Smooth muscle cell of the brain vasculature (primary cell): ENCODE results near the gene ZCCHC14.
"Not testable (repeated sequence)": the region's sequence is repeated elsewhere in the genome, so short reads cannot be mapped to it uniquely, and the experiment has no call there.

Experiments used
- DNase-seq: peaks from one replicate; pipeline ENCODE4 v3.0.0-alpha.2; 2012; ENCODE audit warnings: low read depth, low spot score

ZCCHC14 gene

DNA sequence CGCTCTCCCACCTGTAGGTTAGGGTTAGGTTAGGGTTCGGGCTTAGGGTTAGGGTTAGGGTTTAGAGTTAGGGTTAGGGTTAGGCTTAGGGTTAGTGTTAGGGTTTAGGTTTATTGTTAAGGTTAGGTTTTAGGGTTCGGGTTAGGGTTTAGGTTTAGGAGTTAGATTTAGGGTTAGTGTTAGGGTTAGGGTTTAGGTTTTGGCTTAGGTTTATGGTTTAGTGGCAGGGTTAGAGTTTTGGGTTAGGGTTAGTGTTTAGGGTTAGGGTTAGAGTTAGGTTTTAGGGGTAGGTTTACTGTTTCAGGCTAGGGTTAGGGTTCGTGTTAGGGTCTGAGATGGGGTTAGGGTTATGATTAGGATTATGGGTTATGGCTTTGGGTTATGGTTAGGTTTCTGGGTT, 31.6 kb upstream of the ZCCHC14 start:
- no peak for DNase-seq

DNA sequence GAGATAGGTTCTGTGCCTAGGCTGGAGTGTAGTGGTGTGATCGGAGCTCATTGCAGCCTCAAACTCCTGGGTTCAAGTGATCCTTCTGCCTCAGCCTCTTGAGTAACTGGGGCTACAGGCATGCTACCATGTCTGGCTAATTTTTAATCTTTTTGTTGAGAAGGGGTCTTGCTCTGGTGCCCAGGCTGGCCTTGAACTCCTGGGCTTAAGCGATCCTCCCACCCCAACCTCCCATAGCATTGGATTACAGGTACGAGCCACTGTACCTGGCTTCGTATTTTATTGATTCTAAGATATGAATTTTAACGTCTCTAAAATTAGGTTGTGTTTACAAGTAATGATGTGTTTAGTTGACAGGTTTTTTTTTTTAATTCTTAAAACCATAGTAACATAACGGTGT, 30.8 kb upstream of the ZCCHC14 start:
- DNase-seq, result not testable (repeated sequence)

DNA sequence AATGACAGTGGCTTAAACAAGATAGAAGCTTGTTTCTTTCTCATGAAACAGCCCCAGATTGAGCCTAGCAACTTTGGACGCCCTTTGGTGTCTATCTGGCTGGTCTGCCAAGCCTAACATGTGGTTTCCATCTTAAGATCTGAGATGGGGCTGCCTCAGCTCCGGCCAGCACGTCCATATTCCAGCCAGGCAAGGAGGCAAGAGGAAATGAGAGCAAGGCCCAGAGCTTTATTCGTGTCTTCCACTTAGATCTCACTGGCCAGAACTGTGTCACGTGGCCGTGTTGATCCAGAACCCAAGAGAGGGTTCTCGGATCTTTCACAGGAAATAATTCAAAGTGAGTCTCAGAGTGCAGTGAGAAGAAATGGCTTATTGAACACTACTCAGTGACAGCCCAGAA, 28.9 kb upstream of the ZCCHC14 start:
- not testable (repeated sequence) for DNase-seq

DNA sequence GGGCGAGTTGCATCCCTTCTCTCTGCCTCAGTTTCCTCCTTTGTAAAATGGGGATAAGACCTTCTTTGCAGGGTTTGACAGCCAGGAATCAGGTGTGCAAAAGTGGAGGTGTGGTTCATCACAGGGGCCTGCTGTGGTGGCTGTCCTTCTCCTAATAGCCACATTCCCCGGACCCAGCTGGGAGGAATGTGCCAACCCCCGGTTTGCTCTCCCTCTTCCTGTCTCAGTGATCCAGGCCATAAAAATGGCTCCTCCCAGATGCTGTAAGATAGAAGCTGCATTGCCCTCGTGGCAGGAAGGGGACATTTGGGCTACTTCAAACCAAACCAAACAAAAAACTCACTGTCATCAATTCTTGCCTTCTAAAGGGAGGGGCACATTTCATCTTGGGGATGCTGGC, 26.3 kb upstream of the ZCCHC14 start:
- not testable (repeated sequence) for DNase-seq

DNA sequence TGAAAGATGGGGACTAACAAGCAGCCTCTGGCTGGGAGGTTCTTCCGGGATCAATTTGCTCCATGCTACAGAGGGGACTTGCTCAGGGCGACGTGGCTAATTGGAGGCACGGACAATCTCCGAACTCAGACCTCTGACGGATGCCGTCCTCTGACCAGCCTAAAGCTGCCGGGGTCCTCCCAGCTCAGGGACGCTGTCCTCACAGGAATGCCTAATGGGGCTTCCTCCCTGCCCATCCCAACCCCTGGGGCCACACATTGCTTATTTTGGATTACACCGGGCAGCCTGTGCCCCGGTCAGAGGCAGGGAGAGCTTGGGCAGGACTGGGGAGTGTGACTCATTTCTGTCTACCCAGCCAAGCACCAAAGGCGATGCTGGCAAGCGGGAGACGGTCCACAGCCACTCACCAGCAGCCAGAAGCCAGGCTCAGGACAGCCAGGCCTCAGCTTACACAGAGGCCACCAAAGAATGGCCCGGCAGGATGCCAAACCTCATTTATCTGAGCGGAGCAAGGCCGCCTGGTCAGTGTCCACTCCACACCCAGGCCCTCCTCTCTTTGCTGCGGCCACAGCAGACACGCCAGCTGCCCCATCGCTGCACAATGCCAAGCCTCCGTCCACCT, 25.7 kb upstream of the ZCCHC14 start:
- DNase-seq, result not testable (repeated sequence)

DNA sequence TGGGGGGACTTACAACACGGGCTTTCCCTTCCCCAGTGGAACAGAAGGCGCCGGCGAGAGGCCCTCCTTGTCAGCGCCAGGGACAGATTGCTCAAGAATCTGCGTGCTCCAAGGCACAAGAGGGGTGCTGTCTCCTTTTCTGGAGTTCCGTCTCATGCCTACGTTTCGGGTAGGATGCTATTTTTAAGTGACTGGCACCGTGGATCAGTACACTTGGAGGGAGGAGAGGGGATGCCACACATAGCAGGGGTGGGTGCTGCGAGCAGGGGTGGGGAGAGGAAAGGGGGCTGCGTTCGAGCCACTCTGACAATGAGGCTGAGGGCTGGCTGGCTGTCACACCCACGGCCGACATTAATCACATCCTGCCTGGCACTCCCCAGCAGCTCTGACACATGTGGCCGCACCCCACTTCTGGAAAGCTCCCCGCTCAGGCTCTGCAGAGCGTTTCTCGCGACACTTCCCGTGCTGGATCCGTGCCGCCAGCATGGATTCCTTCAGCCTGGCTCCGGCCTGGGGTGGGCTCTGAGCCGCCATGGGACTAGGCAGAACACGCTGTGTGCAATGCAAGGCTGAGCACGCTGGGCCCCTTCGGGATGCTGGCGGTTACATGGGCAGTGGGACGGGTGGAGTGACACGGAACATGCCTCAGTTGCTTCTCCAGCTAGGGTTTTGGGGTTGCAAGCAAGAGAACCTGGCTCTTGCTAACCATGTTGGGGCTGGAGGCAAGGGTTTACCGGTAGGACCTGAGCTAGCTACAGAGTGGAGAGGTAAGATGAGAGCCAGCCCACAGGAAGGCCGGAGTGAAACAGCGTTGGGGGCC, 25.0 kb upstream of the ZCCHC14 start:
- not testable (repeated sequence) for DNase-seq

DNA sequence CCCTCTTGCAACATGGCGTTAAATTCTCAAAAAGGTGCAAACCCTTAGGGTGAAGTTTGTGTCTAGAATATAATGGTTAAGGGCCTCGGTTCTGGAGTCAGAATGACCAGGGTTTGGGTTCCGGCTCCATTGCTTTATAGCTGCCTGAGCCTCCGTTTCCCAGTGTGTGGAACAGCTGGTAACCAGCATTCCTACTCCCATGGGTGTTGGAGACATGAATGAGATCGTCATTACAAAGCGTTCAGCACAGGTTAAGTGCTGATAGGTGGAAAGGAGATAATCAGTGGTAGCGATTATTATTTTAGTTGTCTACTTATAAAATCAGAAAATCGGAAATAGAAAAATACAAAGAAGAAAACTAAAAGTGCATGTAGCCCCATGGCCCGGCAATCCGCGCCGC, 23.5 kb upstream of the ZCCHC14 start:
- DNase-seq, result no peak

DNA sequence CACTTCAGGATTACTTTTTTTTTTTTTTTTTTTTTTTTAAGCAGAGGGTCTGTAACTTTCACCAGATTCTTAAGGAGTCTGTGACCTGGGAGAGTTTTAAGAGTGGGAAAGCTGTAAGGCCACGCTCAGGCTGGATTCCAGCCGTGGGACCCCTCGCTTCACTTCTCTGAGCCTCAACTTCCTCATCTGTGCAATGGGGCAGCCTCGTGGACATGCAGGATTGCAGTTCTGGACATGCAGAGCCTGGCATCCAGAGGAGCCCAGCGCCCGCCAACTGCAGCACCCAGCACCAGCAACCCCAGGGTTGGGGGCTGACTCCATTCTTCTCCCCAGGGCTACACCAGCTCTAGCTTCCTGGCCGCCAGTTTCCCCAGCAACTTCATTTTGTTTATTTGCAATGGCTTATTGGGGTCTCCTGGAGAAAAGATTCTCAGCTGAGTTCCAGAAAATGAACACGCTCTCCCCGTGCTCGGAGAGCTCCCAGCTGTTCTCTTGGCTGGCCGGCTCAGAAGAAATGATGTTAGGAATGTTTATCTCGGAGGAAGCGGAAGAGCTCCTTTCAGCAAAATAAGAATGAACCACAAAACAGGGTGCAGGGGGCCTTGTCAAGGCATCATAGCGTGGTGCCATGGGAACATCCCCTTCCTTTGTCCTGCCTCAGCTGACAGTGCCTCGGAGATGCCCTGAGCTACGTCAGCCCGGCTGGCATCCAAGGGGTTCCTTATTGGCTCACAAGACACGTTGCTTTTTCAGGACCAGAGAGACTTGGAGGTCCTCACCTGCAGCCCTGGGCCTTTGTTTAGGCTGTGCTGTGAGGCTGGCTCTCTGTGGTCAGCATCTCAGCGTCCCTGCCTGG, 22.9 kb upstream of the ZCCHC14 start:
- DNase-seq, result no peak

DNA sequence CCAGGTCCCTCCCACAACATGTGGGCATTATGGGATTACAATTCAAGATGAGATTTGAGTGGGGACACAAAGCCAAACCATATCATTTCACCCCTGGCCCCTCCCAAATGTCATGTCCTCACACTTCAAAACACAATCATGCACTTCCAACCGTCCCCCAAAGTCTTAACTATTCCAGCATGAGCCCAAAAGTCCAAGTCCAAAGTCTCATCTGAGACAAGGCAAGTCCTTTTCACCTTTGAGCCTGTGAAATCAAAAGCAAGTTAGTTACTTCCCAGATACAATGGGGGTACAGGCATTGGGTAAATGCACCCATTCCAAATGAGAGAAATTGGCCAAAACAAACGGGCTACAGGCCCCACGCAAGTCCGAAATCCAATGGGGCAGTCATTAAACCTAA, 17.0 kb upstream of the ZCCHC14 start:
- not testable (repeated sequence) for DNase-seq

DNA sequence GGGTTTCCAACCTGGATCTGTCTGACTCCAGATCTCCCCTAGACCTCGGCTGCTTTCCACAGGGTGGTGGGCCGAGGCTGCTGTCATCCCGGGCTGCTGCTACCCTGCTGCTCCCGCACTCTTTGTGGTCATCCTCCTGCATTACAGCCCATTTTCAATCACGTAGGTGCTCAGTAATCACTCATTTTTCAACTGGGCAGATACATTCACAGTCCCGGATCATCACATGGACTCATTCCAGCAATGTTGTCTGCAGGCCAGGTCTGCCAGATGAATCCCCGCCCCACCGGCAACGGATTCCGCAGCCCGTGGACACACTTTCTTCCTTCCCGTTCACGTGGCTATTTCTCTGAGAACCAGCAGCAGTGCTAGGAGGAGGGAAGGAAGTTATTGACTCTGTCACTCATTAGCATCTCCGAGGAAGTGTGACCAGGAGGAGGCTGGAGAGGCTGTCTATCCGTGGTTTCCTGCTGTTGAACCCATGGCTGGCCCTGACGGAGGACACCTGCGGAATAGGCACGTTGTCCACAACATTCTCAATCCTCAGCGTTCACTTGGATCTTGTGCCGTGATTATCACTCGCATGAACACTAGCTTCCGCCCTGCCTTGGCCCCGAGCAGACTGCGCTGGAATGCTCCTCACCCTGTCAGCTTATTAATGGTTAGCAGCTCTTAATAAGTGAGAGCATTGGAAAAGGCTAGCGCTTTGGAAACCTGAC, 14.7 kb upstream of the ZCCHC14 start:
- no peak for DNase-seq

DNA sequence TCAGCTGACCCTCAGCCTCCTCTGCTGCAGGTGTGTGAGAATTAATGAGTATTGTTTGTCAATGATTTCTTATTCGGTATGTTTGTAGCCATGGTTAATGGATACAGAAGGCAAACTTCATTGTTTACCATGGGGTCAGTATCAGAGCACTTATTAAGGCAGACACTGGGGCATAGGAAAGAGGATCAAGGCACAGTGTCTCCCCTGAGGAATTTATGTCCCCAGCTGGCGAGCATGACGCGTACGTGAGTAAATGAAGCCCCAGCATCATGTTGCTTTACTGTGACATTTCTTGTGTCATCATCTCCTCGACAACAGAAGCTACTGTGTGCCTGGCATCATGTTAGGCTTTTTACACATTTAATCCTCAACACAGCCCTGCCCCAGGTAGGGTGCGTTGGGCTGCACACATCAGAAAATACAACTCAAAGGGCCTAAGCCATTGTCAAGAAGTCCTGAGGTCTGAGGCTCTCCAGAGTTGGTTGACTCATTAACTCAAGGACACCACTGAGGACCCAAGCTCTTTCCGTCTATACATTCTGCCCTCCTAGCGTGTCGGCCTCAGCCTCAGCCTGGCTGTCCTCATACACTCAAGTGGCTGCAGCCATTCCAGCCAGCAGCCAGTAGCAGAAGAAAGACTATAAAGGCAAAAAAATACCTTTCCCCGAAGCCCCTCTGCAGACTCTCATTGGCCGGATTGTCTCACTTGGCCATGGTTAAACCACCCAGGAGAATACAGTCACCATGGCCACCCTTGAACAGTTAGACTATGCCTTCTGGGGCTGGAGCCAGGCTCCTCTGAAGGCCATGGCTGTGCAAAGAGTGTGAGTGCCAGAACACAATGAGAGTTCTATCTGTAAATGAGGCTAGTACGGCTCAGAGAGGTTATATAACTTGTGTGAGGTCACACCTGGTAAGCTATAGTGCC, 13.9 kb upstream of the ZCCHC14 start:
- DNase-seq, result no peak

DNA sequence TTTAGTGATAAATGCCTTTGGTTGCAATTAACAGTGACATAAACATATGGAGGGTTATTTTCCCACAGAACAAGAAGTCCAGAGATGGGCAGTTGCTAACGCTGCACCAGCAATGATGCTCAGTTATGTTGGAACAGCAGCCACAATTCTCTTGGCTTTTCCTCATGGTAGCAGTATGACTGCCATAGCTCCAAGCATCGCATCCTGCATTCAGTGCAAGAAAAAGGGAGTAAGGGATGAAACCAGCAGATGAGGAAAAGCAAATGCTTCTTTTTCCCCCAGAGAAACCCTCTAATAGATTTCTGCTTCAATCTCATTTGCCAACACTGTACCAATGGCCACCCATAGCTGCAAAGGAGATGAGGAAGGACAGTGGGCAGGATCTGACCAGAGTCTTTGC, 13.0 kb upstream of the ZCCHC14 start:
- no peak for DNase-seq

DNA sequence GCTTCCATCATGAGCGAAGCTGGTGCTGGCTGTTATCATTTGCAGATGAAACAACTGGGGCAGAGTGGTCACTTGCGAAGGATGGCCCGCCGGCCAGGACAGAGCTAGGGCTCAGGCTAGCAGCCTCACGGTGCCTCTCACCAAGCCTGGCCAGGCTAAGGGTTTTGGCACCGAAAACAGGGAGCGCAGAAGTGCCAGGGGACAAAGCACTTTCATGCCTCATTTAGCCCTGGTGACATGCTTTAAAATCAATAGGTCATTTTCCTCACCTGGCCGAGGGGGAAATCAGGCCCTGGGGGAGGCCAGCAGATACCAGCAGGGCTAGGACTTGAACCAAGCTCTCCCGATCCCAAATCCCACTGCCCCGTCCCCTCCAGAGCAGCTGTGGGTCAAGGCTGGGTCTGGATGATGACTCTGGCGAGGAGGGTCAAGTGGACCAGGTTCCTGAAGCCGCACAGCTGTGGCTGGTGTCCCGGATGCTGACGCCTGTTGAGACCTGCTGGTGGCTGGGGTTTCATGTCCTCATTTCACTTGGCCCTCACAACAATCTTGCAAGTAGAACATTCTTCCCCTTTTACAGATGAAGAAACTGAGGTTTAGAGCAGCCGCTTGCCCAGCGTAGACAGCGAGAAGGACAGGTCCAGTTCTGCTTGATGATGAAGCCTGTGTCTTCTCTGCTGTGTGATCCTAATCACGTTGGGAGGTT, 10.6 kb upstream of the ZCCHC14 start:
- DNase-seq, result not testable (repeated sequence)

DNA sequence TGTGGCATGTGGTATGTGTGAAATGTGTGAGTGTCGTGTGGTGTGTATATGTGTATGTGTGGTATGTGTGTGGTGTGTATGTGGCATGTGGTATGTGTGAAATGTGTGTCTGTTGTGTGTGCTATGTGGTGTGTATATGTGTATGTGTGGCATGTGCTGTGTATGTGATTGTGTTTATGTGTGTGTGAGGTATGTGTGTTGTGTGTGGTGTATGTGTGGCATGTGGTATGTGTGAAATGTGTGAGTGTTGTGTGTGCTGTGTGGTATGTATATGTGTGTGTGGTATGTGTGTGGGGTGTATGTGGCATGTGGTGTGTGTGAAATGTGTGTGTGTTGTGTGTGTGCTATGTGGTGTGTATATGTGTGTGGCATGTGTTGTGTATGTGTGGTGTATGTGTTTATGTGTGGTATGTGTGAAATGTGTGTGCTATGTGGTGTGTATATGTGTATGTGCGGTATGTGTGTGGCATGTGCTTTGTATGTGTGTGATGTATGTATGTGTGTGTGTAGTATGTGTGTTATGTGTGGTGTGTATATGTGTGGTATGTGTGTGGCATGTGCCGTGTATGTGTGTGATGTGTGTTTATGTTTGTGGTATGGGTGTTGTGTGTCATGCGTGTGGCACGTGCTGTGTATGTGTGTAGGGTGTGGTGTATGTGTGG, 9.6 kb upstream of the ZCCHC14 start:
- DNase-seq, result no peak

DNA sequence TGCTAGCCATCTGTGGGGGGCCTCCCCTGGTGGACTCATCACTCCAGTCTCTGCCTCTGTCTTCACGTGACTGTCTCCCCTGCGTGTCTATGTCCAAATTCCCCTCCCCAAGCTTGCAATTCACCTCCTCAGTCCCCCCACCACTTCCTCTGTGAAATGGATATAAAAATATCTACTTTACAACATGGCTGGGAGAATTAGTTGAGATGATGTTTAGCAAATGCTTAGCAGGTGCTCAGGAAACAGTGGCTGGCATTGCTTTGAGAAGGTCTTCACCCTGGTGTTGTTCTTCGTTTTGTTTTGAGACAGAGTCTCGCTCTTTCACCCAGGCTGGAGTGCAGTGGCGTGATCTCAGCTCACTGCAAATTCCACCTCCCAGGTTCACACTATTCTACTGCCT, 8.3 kb upstream of the ZCCHC14 start:
- no peak for DNase-seq

DNA sequence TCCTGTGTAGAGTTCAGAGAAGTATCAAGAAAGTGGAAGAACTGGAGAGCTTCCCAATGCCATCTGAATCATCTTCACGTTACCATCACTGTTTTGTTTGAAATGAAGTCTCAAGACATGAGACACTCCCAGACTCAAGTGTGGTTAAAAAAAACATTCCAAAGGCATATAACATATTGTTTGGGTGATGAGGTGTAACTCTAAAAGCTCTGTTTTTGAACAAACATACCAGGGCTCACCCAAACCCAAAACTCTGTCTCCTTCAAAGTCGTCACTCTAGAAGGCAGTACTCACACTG, 6.3 kb upstream of the ZCCHC14 start:
- peak; percentile 15 for DNase-seq

DNA sequence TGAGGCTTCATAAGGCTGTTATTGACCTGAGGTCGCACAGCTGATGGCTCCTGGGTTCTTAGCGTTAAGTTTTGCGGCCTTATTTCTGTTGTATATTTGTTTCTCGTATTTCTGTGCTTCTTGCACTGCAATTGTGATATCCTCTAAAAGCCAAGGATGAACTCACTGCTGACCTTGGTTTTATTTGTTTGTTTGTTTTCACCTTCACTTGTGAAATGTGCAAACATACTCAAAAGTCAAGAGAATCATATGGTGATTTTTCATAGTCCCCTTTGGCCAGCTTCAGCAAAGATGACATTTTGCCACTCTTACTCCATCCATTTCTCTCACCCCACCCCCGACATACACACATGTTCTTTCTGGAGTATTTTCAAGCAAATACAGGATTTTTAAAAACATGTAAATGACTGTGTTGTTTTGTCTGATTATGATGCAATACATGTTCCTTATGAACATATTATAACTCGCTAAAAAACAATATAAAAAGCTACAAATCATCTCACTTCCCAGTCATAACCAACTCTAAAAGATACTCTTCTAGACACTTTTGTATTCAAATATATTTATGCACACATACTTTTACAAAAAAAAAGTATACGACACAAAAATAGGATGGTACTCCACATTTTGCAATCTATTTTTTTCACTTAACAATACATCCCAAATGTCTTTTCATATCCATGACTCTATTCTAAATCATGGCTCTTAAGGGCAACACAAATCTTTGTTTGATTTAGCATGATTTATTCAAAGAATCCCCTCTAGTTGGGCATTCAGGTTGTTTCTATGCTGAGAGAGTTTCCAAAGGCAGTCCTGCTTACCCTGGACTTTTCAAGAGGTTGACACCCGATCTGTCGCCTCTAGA, 5.7 kb upstream of the ZCCHC14 start:
- no peak for DNase-seq

DNA sequence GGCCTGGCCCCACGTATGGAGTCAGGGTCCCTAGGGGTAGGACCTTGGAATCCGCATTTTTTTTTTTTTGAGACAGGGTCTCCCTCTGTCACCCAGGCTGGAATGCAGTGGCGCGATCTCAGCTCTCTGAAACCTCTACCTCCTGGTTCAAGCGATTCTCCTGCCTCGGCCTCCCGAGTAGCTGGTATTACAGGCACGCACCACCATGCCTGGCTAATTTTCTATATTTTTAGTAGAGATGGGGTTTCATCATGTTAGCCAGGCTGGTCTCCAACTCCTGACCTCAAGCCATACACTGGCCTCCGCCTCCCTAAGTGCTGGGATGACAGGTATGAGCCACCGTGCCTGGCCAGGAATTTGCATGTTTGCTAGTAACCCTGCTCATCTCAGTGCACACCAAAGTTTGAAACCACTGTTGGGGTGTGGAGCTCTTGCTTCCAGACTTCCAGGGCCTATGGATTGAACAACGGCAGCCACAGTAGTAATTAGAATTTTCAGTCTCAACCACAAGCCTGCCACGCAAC, 5.0 kb upstream of the ZCCHC14 start:
- not testable (repeated sequence) for DNase-seq
